Activated naive CD4-positive, alpha-beta T cell treated with anti-CD3 and anti-CD28 coated beads for 36 hours (primary cell): ENCODE results near the gene CITED2. TPM values are rescaled to one million over a fixed set of nuclear protein-coding genes. Genes with fewer than 3 reads are reported as not detected.

ENCODE experiments used
- total RNA-seq, 2 experiments: library from RNA; stranded (reverse); gene quantifications; one replicate each; pipeline ENCODE4 v1.2.3, GENCODE V29; 2021

CITED2 gene
- total RNA-seq, 2 experiments from 2014 or later: 22.9 to 23.8 TPM

Other genes with a start within 250 kb of the CITED2 start
- 10 to 100 TPM; 61.1 to 61.2 TPM for gene HECA, start 239.6 kb downstream of the CITED2 start, total RNA-seq
- under 1 TPM; 0.10 to 0.14 TPM for gene TXLNB, start 82.7 kb downstream of the CITED2 start, total RNA-seq